Transverse colon (tissue), 4 donors: ENCODE measurements around the gene P4HTM. TPM values are rescaled to one million over a fixed set of nuclear protein-coding genes. Genes with fewer than 3 reads are reported as not detected.
A peak's percentile ranks its signal among the peaks of the same experiment; 100 is the strongest.

Experiments
- DNase-seq: peaks from one replicate; pipeline ENCODE4 v3.0.0-alpha.2; 2019
- H3K27ac ChIP-seq, 4 donors: fragments of 200-600 bp; sonication (generic); 2 replicates each; pipeline ENCODE4 v1.5.1; 2016 to 2018; ENCODE audit warnings: inconsistent platforms in 4 of 4
- H3K27me3 ChIP-seq: fragments of 200-600 bp; sonication (generic); 2 replicates; pipeline ENCODE4 v1.5.1; 2017; ENCODE audit warnings: inconsistent platforms
- H3K36me3 ChIP-seq, 4 donors: fragments of 200-600 bp; sonication (generic); 2 replicates each; pipeline ENCODE4 v1.5.1; 2017 to 2019; ENCODE audit warnings: inconsistent platforms in 4 of 4
- H3K4me1 ChIP-seq, 4 donors: fragments of 200-600 bp; sonication (generic); 2 replicates each; pipeline ENCODE4 v1.5.1; 2017 to 2020; ENCODE audit warnings: inconsistent platforms in 4 of 4
- H3K4me3 ChIP-seq, 4 donors: fragments of 200-600 bp; sonication (generic); 1 replicate in 1 of 4; 2 replicates in 3 of 4; pipeline versions ENCODE4 v1.5.1 to v1.6.1; 2017 to 2019; ENCODE audit warnings: inconsistent platforms in 4 of 4
- H3K9me3 ChIP-seq, 2 donors: fragments of 200-600 bp; sonication (generic); 2 replicates each; pipeline ENCODE4 v1.5.1; 2017 to 2019; ENCODE audit warnings: inconsistent platforms in 2 of 2
- EP300 ChIP-seq: sonication (generic); formaldehyde crosslinking; IDR thresholded peaks from one replicate; pipeline ENCODE4 v1.6.1; 2017; ENCODE audit warnings: antibody characterized with exemption, low read depth
- POLR2A ChIP-seq: fragments of 450-650 bp; IDR thresholded peaks from one replicate; pipeline ENCODE4 v1.6.1; 2016; ENCODE audit warnings: antibody characterized with exemption, mild to moderate bottlenecking, moderate library complexity
- POLR2AphosphoS5 ChIP-seq, 3 donors: sonication (generic); formaldehyde crosslinking; IDR thresholded peaks; one replicate each; pipeline ENCODE4 v1.6.1; 2016; ENCODE audit warnings: antibody characterized with exemption in 3 of 3
- WGBS, 2 donors: methylation state at CpG; one replicate each; pipeline ENCODE4 v1.1.5; 2018; ENCODE audit warnings: low coverage in 1 of 2; 5-methylcytosine and 5-hydroxymethylcytosine counted together
- in situ Hi-C, 4 donors: fragments of 200-750 bp; cut with MboI; loops; one replicate each; pipeline versions ENCODE4 v1.15.0 to v1.15.1; 2017; ENCODE audit warnings: low sequenced_read_pairs in 3 of 4, low pct_ligation_motif_present in 1 of 4, low pct_unique_long_range_greater_than_20kb in 1 of 4
- intact Hi-C: fragments of 100-400 bp; cut with DNase I; formaldehyde crosslinking; loops from one replicate; pipeline ENCODE4 v1.15.1; 2023; ENCODE audit warnings: low total_unique reads
- total RNA-seq, 4 donors: library from RNA; depleted of rRNA; stranded (reverse); fragments of >200 nt; gene quantifications; one replicate each; pipeline ENCODE4 v1.1.0, GENCODE V29; 2016
- TF ChIP-seq, protein P1 (sequence below), 5 experiments: fragments of 200-600 bp in 3 of 5; fragments of 450-650 bp in 2 of 5; sonication (generic) in 3 of 5; IDR thresholded peaks; 1 replicate in 2 of 5; 2 replicates in 3 of 5; pipeline ENCODE4 v1.5.1; 2016 to 2017; ENCODE audit warnings: antibody characterized with exemption in 5 of 5, inconsistent platforms in 3 of 5, mild to moderate bottlenecking in 2 of 5, moderate library complexity in 1 of 5

P4HTM gene
- total RNA-seq, 4 donors from 2014 or later: 43.4 to 100 (median 76.6) TPM

DNA sequence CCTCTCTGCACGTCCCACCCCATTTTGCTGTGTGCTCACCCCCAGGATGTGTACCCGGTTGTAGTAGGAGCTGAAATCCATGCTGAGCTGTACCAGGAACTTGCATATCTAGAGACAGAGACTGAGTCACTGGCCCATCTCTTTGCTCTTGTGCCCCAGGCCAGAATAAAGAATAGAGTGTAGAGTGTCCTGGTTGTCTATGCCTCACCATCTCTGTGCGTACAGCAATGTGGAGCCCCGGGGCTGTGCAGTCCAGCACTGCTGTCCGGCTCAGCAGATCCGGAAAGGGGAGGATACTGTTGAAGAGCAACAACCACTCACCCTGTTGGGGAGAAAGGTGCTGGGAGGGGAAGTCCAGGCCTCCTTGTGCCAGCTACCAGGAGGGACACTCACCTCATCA lies 25.7 kb downstream of the P4HTM start:
- H3K27ac ChIP-seq: no peak overlapping the region
- H3K9me3 ChIP-seq: no peaks in the 10 kb centered on the region
- in situ Hi-C loops (no loop called here), intact Hi-C loops (no loop called here)
- TF ChIP-seq EP300 (no peak), POLR2AphosphoS5 (IDR thresholded peaks at IDR 0.05) (no peak), POLR2A (no peak)
- TF ChIP-seq, protein P1, sequence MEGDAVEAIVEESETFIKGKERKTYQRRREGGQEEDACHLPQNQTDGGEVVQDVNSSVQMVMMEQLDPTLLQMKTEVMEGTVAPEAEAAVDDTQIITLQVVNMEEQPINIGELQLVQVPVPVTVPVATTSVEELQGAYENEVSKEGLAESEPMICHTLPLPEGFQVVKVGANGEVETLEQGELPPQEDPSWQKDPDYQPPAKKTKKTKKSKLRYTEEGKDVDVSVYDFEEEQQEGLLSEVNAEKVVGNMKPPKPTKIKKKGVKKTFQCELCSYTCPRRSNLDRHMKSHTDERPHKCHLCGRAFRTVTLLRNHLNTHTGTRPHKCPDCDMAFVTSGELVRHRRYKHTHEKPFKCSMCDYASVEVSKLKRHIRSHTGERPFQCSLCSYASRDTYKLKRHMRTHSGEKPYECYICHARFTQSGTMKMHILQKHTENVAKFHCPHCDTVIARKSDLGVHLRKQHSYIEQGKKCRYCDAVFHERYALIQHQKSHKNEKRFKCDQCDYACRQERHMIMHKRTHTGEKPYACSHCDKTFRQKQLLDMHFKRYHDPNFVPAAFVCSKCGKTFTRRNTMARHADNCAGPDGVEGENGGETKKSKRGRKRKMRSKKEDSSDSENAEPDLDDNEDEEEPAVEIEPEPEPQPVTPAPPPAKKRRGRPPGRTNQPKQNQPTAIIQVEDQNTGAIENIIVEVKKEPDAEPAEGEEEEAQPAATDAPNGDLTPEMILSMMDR (IDR thresholded peaks at IDR 0.05): no peak
- H3K27me3 ChIP-seq: no peaks in the 10 kb centered on the region
- no peak overlapping the region for H3K4me3 ChIP-seq
- WGBS, 2 donors: 80 to 84% methylated on average over 1 to 6 of the region's 6 CpGs
- H3K36me3 ChIP-seq: peaks cover 0 to 12% (median 5%) of the 10 kb centered on the region in 4 donors
- H3K4me1 ChIP-seq: peaks cover 11 to 36% (median 29%) of the 10 kb centered on the region in 4 donors
- DNase-seq: no peak

DNA sequence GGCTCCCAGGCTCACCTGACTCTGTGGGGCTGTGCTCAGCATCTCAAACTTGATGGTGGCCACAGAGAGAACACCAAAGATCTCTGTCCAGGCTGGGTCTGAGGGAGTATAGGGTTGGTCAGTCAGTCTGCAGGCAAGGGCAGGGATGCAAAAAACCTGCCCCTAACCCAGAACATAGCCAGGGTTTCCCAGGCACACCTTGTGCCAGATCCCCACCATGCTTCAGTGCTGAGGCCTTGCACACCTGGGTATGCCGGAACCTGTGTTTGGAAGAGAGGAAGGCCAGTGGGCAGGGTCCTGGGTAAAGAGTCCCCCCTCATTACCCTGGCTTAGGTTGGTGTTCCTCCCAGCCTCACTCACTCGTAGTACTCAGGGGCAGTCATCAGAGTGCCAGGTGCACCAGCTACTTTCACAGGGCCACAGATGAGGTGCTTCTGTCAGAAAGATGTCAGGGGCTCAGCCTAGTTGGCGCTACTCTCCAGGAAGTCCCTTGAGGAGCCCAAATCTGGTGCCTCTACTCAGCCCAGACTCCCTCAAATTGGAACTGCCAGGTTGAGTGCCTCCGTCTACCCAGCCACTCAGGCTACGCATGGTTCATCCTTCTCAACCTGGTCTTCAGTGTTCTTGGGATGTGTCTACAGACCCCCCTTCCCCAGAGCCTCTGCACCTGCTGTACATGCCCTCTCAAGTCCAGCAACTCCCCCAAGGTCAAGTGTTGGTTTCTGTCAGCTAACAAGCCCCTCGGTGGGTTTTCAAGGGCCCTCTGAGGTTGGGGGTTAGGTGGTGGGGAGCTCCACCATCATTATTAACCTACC lies 26.6 kb downstream of the P4HTM start:
- Histone ChIP-seq H3K4me3 (no peak overlapping the region), H3K27me3 (no peaks in the 10 kb centered on the region), H3K27ac (peak overlapping the region in 3 of 4 donors; percentile 99 to 100 (median 100)), H3K36me3 (peaks cover 0 to 12% (median 5%) of the 10 kb centered on the region in 4 donors), H3K4me1 (peaks cover 11 to 36% (median 30%) of the 10 kb centered on the region in 4 donors), H3K9me3 (no peaks in the 10 kb centered on the region)
- intact Hi-C loops (no loop called here), in situ Hi-C loops (no loop called here)
- DNase-seq: no peak
- 85% methylated on average over 6 of the region's 6 CpGs; no CpG with 5 or more reads in 1 of the 2 donors for WGBS, 2 donors
- peak in 1 of 3 donors; percentile 5 for TF ChIP-seq POLR2AphosphoS5 (IDR thresholded peaks at IDR 0.05)
- TF ChIP-seq, protein P1 (IDR thresholded peaks at IDR 0.05): no peak
- peak; percentile 10 for TF ChIP-seq POLR2A

DNA sequence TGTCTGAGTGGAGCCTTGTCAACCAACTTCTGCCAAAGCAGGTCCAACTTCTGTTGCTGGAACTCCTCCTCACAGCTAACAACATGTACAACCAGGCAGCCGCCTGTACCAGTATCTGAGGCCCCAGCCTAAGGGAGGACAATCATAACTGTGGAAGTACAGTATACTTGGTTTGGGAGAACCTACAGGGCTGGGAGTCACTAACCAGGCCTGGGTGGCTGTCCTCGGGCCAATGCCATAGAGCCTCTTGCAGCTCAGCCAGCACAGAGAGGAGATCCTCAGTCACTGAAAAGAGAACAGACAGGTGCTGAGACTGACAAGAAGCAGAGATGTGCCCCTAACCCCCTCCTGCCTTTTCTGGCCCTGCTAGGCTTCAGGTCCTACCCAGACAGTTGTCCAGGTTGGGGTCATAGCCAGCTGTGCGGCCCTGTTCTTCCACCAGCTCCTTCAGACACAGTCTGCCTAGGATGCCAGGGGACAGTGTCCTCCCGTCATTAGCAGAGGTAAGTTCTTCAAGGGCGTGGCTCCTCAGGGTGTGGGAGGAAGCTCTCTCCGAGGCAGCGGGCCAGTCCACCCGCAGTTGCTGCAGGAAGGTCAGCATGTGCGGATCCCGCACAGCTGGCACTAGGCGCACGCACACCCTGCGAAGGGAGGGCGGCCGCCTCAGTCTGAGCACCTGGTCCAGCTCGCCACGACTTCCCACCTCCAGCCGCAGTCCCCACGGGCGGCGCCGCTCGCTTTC lies 27.4 kb downstream of the P4HTM start:
- no peak for TF ChIP-seq EP300
- peak; percentile 25 to 78 (median 77) for TF ChIP-seq POLR2AphosphoS5 (IDR thresholded peaks at IDR 0.05)
- peak; percentile 64 for TF ChIP-seq POLR2A
- intact Hi-C loops (no loop called here), in situ Hi-C loops (no loop called here)
- peak; percentile 75 for DNase-seq
- Histone ChIP-seq H3K9me3 (no peaks in the 10 kb centered on the region), H3K27me3 (no peaks in the 10 kb centered on the region), H3K4me1 (peaks cover 11 to 38% (median 29%) of the 10 kb centered on the region in 4 donors), H3K27ac (peak overlapping the region; percentile 99 to 100 (median 100)), H3K36me3 (peaks cover 0 to 12% (median 5%) of the 10 kb centered on the region in 4 donors), H3K4me3 (peak overlapping the region; percentile 54 to 83 (median 74))
- WGBS, 2 donors: 10% methylated on average over 14 of the region's 23 CpGs; no CpG with 5 or more reads in 1 of the 2 donors

DNA sequence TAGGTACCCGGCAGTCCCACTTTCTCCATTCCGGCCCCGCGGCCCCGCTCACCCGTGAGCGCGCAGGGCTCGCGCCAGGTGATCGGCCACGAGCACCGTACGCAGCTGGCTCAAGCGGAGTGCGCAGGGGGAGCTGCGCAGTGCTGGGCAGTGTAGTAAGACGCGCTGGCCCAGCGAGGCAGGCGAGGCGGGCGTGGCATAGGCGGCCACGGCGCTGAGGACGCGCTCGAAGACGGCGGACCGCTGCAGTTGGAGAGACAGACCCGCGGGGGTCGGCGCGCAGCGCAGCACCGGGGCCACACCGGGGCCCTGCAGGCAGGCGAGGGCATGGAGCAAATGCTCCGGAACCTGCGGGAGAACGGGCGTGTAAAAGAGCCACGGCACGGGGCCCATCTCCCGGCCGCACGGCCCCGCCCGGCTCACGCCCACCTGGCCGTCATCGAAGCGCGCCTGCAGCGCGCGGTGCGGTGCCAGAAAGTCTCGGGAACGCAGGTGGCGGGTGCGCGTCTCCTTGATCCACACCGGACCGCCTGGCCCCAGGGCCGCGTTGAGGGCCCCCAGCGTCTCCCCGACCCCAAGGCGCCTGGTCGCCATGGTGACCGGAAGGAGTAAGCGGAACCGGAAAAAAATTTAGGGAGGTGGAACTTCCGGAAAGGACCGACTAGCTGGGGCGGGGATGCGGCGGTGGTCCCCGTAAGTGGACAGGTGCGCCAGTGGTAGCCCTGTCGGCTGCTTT lies 28.1 kb downstream of the P4HTM start, which contains the start of gene DALRD3:
Gene DALRD3 (minus strand): TSS at position 610 of the 736 bp plus-strand sequence. CDS start 16 bp downstream, at position 594.
- Histone ChIP-seq H3K4me1 (peaks cover 17 to 45% (median 33%) of the 10 kb centered on the region in 4 donors), H3K27ac (peak within 1 kb of the TSS; percentile 99 to 100 (median 100)), H3K36me3 (peaks cover 0 to 12% (median 5%) of the 10 kb centered on the region in 4 donors), H3K4me3 (peak within 1 kb of the TSS; percentile 54 to 93 (median 82)), H3K27me3 (no peaks in the 10 kb centered on the region), H3K9me3 (no peaks in the 10 kb centered on the region)
- DNase-seq: peak; percentile 73
- in situ Hi-C loops (no loop called here), intact Hi-C loops (loop anchor here (2.0 kb wide), 1 partner anchor 77 kb away; the partner anchor contains the start of gene QRICH1)
- TF ChIP-seq, protein P1 (IDR thresholded peaks at IDR 0.05): no peak
- TF ChIP-seq POLR2A (peak; percentile 73), POLR2AphosphoS5 (IDR thresholded peaks at IDR 0.05) (peak; percentile 46 to 77 (median 77))
- 1% methylated on average over 52 of the region's 85 CpGs; no CpG with 5 or more reads in 1 of the 2 donors for WGBS, 2 donors
